ENCODE measurements around the gene R3HDM2.

R3HDM2 gene

GRCh38 chr12:57224973-57225679 lies 205.7 kb downstream of the R3HDM2 start:
- peak; percentile 93 for DNase-seq

GRCh38 chr12:57224278-57224972 lies 206.4 kb downstream of the R3HDM2 start:
- DNase-seq, result no peak

GRCh38 chr12:57223191-57224165 lies 207.4 kb downstream of the R3HDM2 start:
- DNase-seq, result no peak

GRCh38 chr12:57222286-57223190 lies 208.3 kb downstream of the R3HDM2 start:
- no peak for DNase-seq

- no peak for DNase-seq
These were observed 209.5 kb downstream of the R3HDM2 start for GRCh38 chr12:57221169-57221917.

GRCh38 chr12:57220770-57221168 lies 210.1 kb downstream of the R3HDM2 start:
- DNase-seq, result no peak

- no peak for DNase-seq
These were observed 210.7 kb downstream of the R3HDM2 start for GRCh38 chr12:57219993-57220754.

- DNase-seq, result no peak
These were observed 211.4 kb downstream of the R3HDM2 start for GRCh38 chr12:57219205-57219992.

- no peak for DNase-seq
These were observed 212.6 kb downstream of the R3HDM2 start for GRCh38 chr12:57218030-57218853.

GRCh38 chr12:57216921-57217879 lies 213.6 kb downstream of the R3HDM2 start:
- peak; percentile 47 for DNase-seq

- peak; percentile 86 for DNase-seq
These were observed 214.6 kb downstream of the R3HDM2 start, which contains the start of gene NXPH4 for GRCh38 chr12:57216014-57216911. NXPH4 (plus strand) TSS chr12:57216794; CDS start chr12:57216970, 176 bp downstream.

GRCh38 chr12:57215668-57216013 lies 215.2 kb downstream of the R3HDM2 start:
- DNase-seq, result peak; percentile 71

GRCh38 chr12:57215065-57215464 lies 215.8 kb downstream of the R3HDM2 start:
- DNase-seq, result no peak

- peak; percentile 82 for DNase-seq
These were observed 216.5 kb downstream of the R3HDM2 start for GRCh38 chr12:57214398-57214781.

- no peak for DNase-seq
These were observed 217.0 kb downstream of the R3HDM2 start for GRCh38 chr12:57213763-57214397.

Measured in RPMI8226 (cell line).